Heart right ventricle (tissue), 16 donors: Measurements from ENCODE around the gene REL. TPM values are rescaled to one million over a fixed set of nuclear protein-coding genes. Genes with fewer than 3 reads are reported as not detected.
A peak's percentile ranks its signal among the peaks of the same experiment; 100 is the strongest.

Experiments used
- ATAC-seq, 8 donors: fragments of 200-7000 bp; cut with Tn5 transposase; one replicate each; pipeline ENCODE4 v1.9.1; 2020; ENCODE audit warnings: mild to moderate bottlenecking in 8 of 8, moderate library complexity in 8 of 8, moderate number of reproducible peaks in 1 of 8
- DNase-seq, 2 donors: peaks; one replicate each; pipeline ENCODE4 v3.0.0-alpha.2; 2020
- H3K27ac ChIP-seq, 10 donors: fragments of 200-600 bp; sonication (generic) in 2 of 10; one replicate each; pipeline versions ENCODE4 v1.5.0 to v1.8.0; 2020 to 2022; ENCODE audit warnings: mild to moderate bottlenecking in 3 of 10
- H3K27me3 ChIP-seq, 7 donors: fragments of 200-600 bp; one replicate each; pipeline ENCODE4 v1.8.0; 2021 to 2022; ENCODE audit warnings: mild to moderate bottlenecking in 2 of 7
- H3K36me3 ChIP-seq, 9 donors: fragments of 200-600 bp; sonication (generic) in 1 of 9; one replicate each; pipeline versions ENCODE4 v1.5.0 to v1.8.0; 2020 to 2022; ENCODE audit warnings: mild to moderate bottlenecking in 2 of 9
- H3K4me1 ChIP-seq, 9 donors: fragments of 200-600 bp; sonication (generic) in 1 of 9; one replicate each; pipeline versions ENCODE4 v1.5.0 to v1.8.0; 2020 to 2022; ENCODE audit warnings: mild to moderate bottlenecking in 4 of 9
- H3K4me3 ChIP-seq, 10 donors: fragments of 200-600 bp; sonication (generic) in 2 of 10; one replicate each; pipeline versions ENCODE4 v1.5.0 to v1.8.0; 2020 to 2022; ENCODE audit warnings: mild to moderate bottlenecking in 7 of 10, moderate library complexity in 2 of 10
- H3K9me3 ChIP-seq, 11 donors: fragments of 200-600 bp in 10 of 11; sonication (generic) in 2 of 11; one replicate each; pipeline versions ENCODE4 v1.5.0 to v1.8.0; 2013 to 2022; ENCODE audit warnings: mild to moderate bottlenecking in 2 of 11, control low read depth in 1 of 11, moderate library complexity in 1 of 11
- CTCF ChIP-seq, 9 donors: fragments of 200-600 bp; sonication (generic) in 2 of 9; IDR thresholded peaks; one replicate each; pipeline versions ENCODE4 v1.5.0 to v1.8.0; 2021 to 2022; ENCODE audit warnings: antibody characterized with exemption in 9 of 9, mild to moderate bottlenecking in 5 of 9, moderate library complexity in 1 of 9
- WGBS, 2 donors: extraction: QIAGEN DNeasy Blood & Tissue Kit; methylation state at CpG; one replicate each; pipeline ENCODE4 v1.1.7; 2013; ENCODE audit warnings: inconsistent platforms in 1 of 2; 5-methylcytosine and 5-hydroxymethylcytosine counted together
- intact Hi-C, 10 donors: fragments of 100-400 bp; cut with DNase I; formaldehyde crosslinking; loops; one replicate each; pipeline versions ENCODE4 v1.11.1 to v1.14.2; 2022
- polyA plus RNA-seq, 2 donors: library from polyadenylated mRNA; stranded (reverse); fragments of 200-250 nt; gene quantifications; one replicate each; pipeline ENCODE4 v1.2.3, GENCODE V29; 2013
- total RNA-seq, 10 donors: library from RNA; stranded (reverse); fragmentation: NEBNext Ultra II Directional in 3 of 10; extraction: Animal tissue kit (Norgen Biotek cat#: 25700) in 3 of 10; gene quantifications; one replicate each; pipeline versions ENCODE4 v1.2.1 to v1.2.4, GENCODE V29; 2021 to 2023
- donor health status: Arrhythmogenic right ventricular cardiomyopathy.
- donor health status: ischemic (EF 13 %, LVEDD 7.1; RV severe dilation, severe dysfunction).
- donor health status: healthy with polysubstance abuse.
- donor health status: DM: no; HTN: yes; CAD: no.
- donor health status: DM: no; HTN: no; CAD: no.
- donor health status: ischemic (EF 25% LVEDD 6.9; RV normal size, moderate dysfunction).
- donor health status: ischemic (EF 25% LVEDD 5.7; RV mildly dilated, moderate dysfunction).
- donor health status: healthy.
- donor health status: DM: yes; HTN: yes; CAD: no.
- donor health status: Ischemic cardiomyopathy.
- donor health status: ischemic (EF 35%, LVEDD 5.7; RV mildly dilated, moderate dysfunction).
- donor health status: nonischemic (EF 11% LVEDD 7.7; RV severe dilation, severe dysfunction).
- donor health status: DM: yes; HTN: yes; CAD: no.
- donor health status: PGD.
- donor health status: ischemic (EF 29% LVEDD 5.4; RV normal size, mild dysfunction).
- donor health status: nonischemic (EF 23%, LVEDD 6.1; RV moderate dilation, normal function).

The REL gene
- total and polyA plus RNA-seq, 12 donors = 0.49 to 11.7 (median 6.4) TPM

DNA sequence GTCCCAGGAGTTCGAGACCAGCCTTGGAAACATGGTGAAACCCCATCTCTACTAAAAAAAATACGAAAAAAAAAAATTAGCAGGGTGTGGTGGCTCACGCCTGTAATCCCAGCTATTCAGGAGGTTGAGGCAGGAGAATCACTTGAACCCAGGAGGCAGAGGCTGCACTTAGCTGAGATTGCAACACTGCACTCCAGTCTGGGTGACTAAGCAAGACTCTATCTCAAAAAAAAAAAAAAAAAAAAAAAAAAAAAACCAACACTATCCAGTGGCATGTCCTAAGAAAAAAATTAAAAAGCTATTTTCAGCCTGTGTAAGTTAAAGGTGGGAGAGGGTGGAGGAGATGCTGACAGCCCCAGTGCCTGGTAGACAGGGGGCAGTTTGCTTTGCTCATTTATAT lies 32.2 kb upstream of the REL start:
- Histone ChIP-seq H3K27ac (no peak overlapping the region), H3K4me1 (peaks cover 0 to 11% (median 0%) of the 10 kb centered on the region in 9 donors), H3K9me3 (no peaks in the 10 kb centered on the region), H3K36me3 (no peaks in the 10 kb centered on the region), H3K27me3 (no peaks in the 10 kb centered on the region), H3K4me3 (no peak overlapping the region)
- WGBS, 2 donors = 81 to 90% methylated on average over 3 of the region's 3 CpGs
- DNase-seq = no peak
- TF ChIP-seq CTCF (IDR thresholded peaks at IDR 0.05) = no peak
- intact Hi-C loops = no loop called here
- ATAC-seq = no peak

DNA sequence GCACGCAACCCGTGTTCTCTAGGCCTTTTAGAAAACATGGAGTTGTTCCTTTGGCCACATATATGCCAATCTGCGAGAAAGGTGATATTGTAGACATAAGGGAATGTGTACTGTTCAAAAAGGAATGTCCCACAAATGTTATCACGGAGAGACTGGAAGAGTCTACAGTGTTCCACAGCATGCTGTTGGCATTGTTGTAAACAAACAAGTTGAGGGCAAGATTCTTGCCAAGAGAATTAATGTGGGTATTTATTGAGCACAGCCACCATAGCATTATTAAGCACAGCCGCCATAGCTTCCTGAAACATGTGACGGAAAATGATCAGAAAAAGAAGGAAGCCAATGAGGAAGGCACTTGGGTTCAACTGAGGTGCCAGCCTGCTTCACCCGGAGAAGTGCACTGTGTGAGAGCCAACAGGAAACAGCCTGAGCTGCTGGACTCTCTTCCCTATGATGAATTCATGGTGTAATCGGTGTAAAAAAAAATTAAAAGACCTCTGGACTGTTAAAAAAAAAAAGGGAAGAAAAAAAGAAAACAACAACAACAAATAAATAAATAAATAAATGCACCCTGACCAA lies 29.0 kb upstream of the REL start:
- ATAC-seq = peak in 6 of 8 donors; percentile 37 to 82 (median 59)
- Histone ChIP-seq H3K4me3 (no peak overlapping the region), H3K36me3 (no peaks in the 10 kb centered on the region), H3K4me1 (peaks cover 0 to 26% (median 0%) of the 10 kb centered on the region in 9 donors), H3K9me3 (no peaks in the 10 kb centered on the region), H3K27ac (peak overlapping the region in 1 of 10 donors; percentile 69), H3K27me3 (no peaks in the 10 kb centered on the region)
- peak in 1 of 2 donors; percentile 13 for DNase-seq
- TF ChIP-seq CTCF (IDR thresholded peaks at IDR 0.05) = no peak
- intact Hi-C loops = no loop called here
- 74 to 83% methylated on average over 8 of the region's 8 CpGs for WGBS, 2 donors

- WGBS, 2 donors = 89 to 95% methylated on average over 2 of the region's 2 CpGs
- H3K4me3 ChIP-seq = no peak overlapping the region
- H3K27me3 ChIP-seq = no peaks in the 10 kb centered on the region
- peak in 5 of 8 donors; percentile 20 to 52 (median 33) for ATAC-seq
- no peak for DNase-seq
- H3K27ac ChIP-seq = peak overlapping the region in 1 of 10 donors; percentile 69
- TF ChIP-seq CTCF (IDR thresholded peaks at IDR 0.05) = no peak
- no peaks in the 10 kb centered on the region for H3K9me3 ChIP-seq
- peaks cover 0 to 27% (median 0%) of the 10 kb centered on the region in 9 donors for H3K4me1 ChIP-seq
- H3K36me3 ChIP-seq = no peaks in the 10 kb centered on the region
- intact Hi-C loops = no loop called here
These were observed 27.8 kb upstream of the REL start for GRCh38 chr2:60853531-60853930.

DNA sequence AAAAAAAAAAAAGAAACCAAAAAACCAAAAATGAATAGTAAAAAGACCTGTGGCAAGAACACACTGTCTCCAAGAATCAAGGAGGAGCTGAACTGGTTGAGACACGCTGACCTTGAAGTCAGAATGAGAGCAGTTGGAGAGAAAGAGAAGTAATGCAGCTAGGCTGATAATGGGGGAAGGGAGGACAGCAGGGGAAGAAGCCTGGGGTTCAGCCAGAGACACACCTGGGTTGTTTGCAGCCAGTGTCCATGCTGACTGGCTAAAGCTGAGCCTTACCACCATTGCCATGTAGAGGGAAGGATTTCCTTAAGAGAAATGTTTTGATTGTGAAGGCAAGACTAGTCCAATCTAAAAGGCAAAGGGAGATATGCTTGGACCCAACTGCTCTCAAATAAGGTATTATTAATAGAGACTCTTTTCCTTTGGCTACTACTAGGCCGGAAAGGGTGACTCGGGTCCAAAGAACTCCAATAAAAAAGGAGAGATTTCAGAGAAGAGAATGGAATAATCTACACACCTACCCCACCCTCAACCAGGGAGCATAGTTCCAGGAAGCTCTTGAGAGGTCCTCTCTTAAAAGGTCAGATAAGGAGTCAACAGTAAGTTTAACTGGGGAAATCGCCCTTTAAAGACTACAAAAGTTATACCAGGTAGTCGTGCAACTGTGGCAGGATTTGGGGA lies 25.2 kb upstream of the REL start:
- intact Hi-C loops = no loop called here
- 61 to 75% methylated on average over 5 of the region's 5 CpGs for WGBS, 2 donors
- no peak for ATAC-seq

More for the DNA sequence above, 25.2 kb upstream of the REL start:
- no peak overlapping the region for H3K4me3 ChIP-seq
- DNase-seq = no peak
- TF ChIP-seq CTCF (IDR thresholded peaks at IDR 0.05) = no peak
- no peaks in the 10 kb centered on the region for H3K36me3 ChIP-seq
- H3K9me3 ChIP-seq = no peaks in the 10 kb centered on the region
- H3K27me3 ChIP-seq = no peaks in the 10 kb centered on the region
- no peak overlapping the region for H3K27ac ChIP-seq
- H3K4me1 ChIP-seq = peaks cover 0 to 27% (median 0%) of the 10 kb centered on the region in 9 donors
